HCT116 (cell line): ENCODE measurements around the gene GGT7. TPM values are rescaled to one million over a fixed set of nuclear protein-coding genes. Genes with fewer than 3 reads are reported as not detected.

Experiments used
- ATAC-seq: fragments of 200-7000 bp; cut with Tn5 transposase; 2 replicates; pipeline ENCODE4 v1.9.1; 2020; ENCODE audit warnings: mild to moderate bottlenecking, moderate library complexity
- BruUV-seq: library from RNA; stranded (reverse); fragments of 400-500 nt; replicated peaks from 2 replicates; lab custom pipeline; 2021; lab: Mats Ljungman, UMichigan
- CTCF ChIA-PET: fragments of 300-600 bp; sonication (Branson Sonifier 250); formaldehyde crosslinking; loops from one replicate; lab custom pipeline; 2021; ENCODE audit warnings: antibody characterized with exemption; lab: Charles Lee
- POLR2A ChIA-PET: fragments of 300-600, 350-600 bp; sonication (Branson Sonifier 250); formaldehyde crosslinking; loops from one replicate; lab custom pipeline; 2021; ENCODE audit warnings: antibody characterized with exemption; lab: Charles Lee
- RAD21 ChIA-PET, 2 experiments: fragments of 300-600 bp; sonication (Branson Sonifier 250); formaldehyde crosslinking; loops; one replicate each; lab custom pipeline; 2023; ENCODE audit warnings: low total read pairs in 2 of 2; ENCODE audit not compliant: uncharacterized antibody in 2 of 2, unreplicated experiment in 2 of 2, low non-redundant PET in 1 of 2; lab: Charles Lee
- DNase-seq: peaks from one replicate; pipeline ENCODE4 v3.0.0-alpha.2; 2010; ENCODE audit warnings: low read depth, low spot score
- H2AFZ ChIP-seq: fragments of 200-600 bp; shearing (Covaris generic), sonication (generic); 2 replicates; pipeline ENCODE4 v1.6.1; 2017; ENCODE audit warnings: low read depth, mixed run types, mixed read lengths, antibody characterized with exemption, low read length; ENCODE audit not compliant: poor library complexity, severe bottlenecking
- H3K27ac ChIP-seq: 2 replicates; pipeline ENCODE4 v1.5.1; 2012; ENCODE audit warnings: low read depth, low read length
- H3K27me3 ChIP-seq: fragments of 200-600 bp; sonication (generic); 2 replicates; pipeline ENCODE4 v1.6.1; 2016; ENCODE audit warnings: mixed run types, low read length, mixed read lengths; ENCODE audit not compliant: insufficient read depth
- H3K36me3 ChIP-seq, 2 experiments: fragments of 200-500 bp in 1 of 2; fragments of 200-600 bp in 1 of 2; sonication (Bioruptor generic) in 1 of 2; sonication (generic) in 1 of 2; 2 replicates each; pipeline versions ENCODE4 v1.5.1 to v1.6.1; 2014 to 2016; ENCODE audit warnings: low read length in 2 of 2, inconsistent platforms in 1 of 2, mixed read lengths in 1 of 2, mixed run types in 1 of 2; ENCODE audit not compliant: insufficient read depth in 2 of 2, control insufficient read depth in 1 of 2
- H3K4me1 ChIP-seq, 2 experiments: fragments of 200-600 bp in 1 of 2; sonication (generic) in 1 of 2; 2 replicates each; pipeline versions ENCODE4 v1.5.1 to v1.6.1; 2012 to 2017; ENCODE audit warnings: low read length in 2 of 2, inconsistent platforms in 1 of 2, mild to moderate bottlenecking in 1 of 2, mixed read lengths in 1 of 2, mixed run types in 1 of 2, moderate library complexity in 1 of 2; ENCODE audit not compliant: insufficient read depth in 2 of 2, control insufficient read depth in 1 of 2
- H3K4me2 ChIP-seq: fragments of 200-600 bp; sonication (generic); 2 replicates; pipeline ENCODE4 v1.6.1; 2017; ENCODE audit warnings: mixed run types, low read length, mixed read lengths
- H3K4me3 ChIP-seq, 2 experiments: fragments of 200-600 bp in 1 of 2; sonication (generic) in 1 of 2; replicated peaks in 1 of 2; 2 replicates each; pipeline ENCODE4 v1.5.1; 2011 to 2016; ENCODE audit warnings: low read length in 2 of 2, control low read depth in 1 of 2, low read depth in 1 of 2, mild to moderate bottlenecking in 1 of 2, mixed read lengths in 1 of 2, mixed run types in 1 of 2
- H3K79me2 ChIP-seq: fragments of 200-600 bp; sonication (generic); 2 replicates; pipeline ENCODE4 v1.6.1; 2017; ENCODE audit warnings: mild to moderate bottlenecking, mixed run types, low read length, moderate library complexity, mixed read lengths; ENCODE audit not compliant: insufficient read depth
- H3K9ac ChIP-seq: fragments of 200-600 bp; sonication (generic); 2 replicates; pipeline ENCODE4 v1.6.1; 2016; ENCODE audit warnings: low read length, mixed read lengths
- H3K9me2 ChIP-seq: fragments of 200-600 bp; sonication (generic), shearing (Covaris generic); 2 replicates; pipeline ENCODE4 v1.6.1; 2017; ENCODE audit warnings: mixed run types, mild to moderate bottlenecking, moderate library complexity; ENCODE audit not compliant: insufficient read depth
- H3K9me3 ChIP-seq, 2 experiments: fragments of 200-500 bp in 1 of 2; fragments of 200-600 bp in 1 of 2; sonication (Bioruptor generic) in 1 of 2; sonication (generic) in 1 of 2; 2 replicates each; pipeline ENCODE4 v1.6.1; 2014 to 2017; ENCODE audit warnings: low read length in 2 of 2, mixed read lengths in 2 of 2, inconsistent platforms in 1 of 2, low read depth in 1 of 2, mild to moderate bottlenecking in 1 of 2, mixed run types in 1 of 2, moderate library complexity in 1 of 2; ENCODE audit not compliant: control insufficient read depth in 1 of 2, insufficient read depth in 1 of 2
- H4K20me1 ChIP-seq: fragments of 200-600 bp; sonication (generic), shearing (Covaris generic); 2 replicates; pipeline ENCODE4 v1.6.1; 2017; ENCODE audit warnings: mixed run types, mild to moderate bottlenecking, moderate library complexity; ENCODE audit not compliant: insufficient read depth
- ATF3 ChIP-seq: IDR thresholded peaks from 2 replicates; pipeline ENCODE4 v1.6.1; 2012
- CEBPB ChIP-seq: IDR thresholded peaks from 2 replicates; pipeline ENCODE4 v1.6.1; 2012; ENCODE audit warnings: low read depth
- CTCF ChIP-seq, 3 experiments: fragments of 200-600 bp in 1 of 3; sonication (generic) in 1 of 3; IDR thresholded peaks in 2 of 3; conservative IDR thresholded peaks in 1 of 3; 2 replicates each; pipeline ENCODE4 v1.5.1; 2012 to 2017; ENCODE audit warnings: low read depth in 2 of 3, low read length in 2 of 3, antibody characterized with exemption in 1 of 3, borderline replicate concordance in 1 of 3, control low read depth in 1 of 3, mild to moderate bottlenecking in 1 of 3, mixed read lengths in 1 of 3, mixed run types in 1 of 3, moderate library complexity in 1 of 3; ENCODE audit not compliant: insufficient read depth in 1 of 3
- EGR1 ChIP-seq: IDR thresholded peaks from 2 replicates; pipeline ENCODE4 v1.6.1; 2012; ENCODE audit warnings: low read depth
- EZH2phosphoT487 ChIP-seq: fragments of 200-600 bp; IDR thresholded peaks from 2 replicates; pipeline ENCODE4 v1.6.1; 2018; ENCODE audit warnings: antibody characterized with exemption, borderline replicate concordance
- FOSL1 ChIP-seq: IDR thresholded peaks from 2 replicates; pipeline ENCODE4 v1.6.1; 2012; ENCODE audit warnings: low read depth
- POLR2A ChIP-seq: IDR thresholded peaks from 2 replicates; pipeline ENCODE4 v1.7.0; 2011; ENCODE audit warnings: borderline replicate concordance; ENCODE audit not compliant: insufficient read depth, insufficient read length; ENCODE audit errors: extremely low read depth
- RAD21 ChIP-seq: IDR thresholded peaks from 2 replicates; pipeline ENCODE4 v1.6.1; 2012; ENCODE audit warnings: low read depth, mild to moderate bottlenecking
- REST ChIP-seq: IDR thresholded peaks from 2 replicates; pipeline ENCODE4 v1.6.1; 2012; ENCODE audit warnings: low read depth
- SIN3A ChIP-seq: IDR thresholded peaks from 2 replicates; pipeline ENCODE4 v1.6.1; 2012; ENCODE audit warnings: low read depth
- SP1 ChIP-seq: IDR thresholded peaks from 2 replicates; pipeline ENCODE4 v1.6.1; 2012; ENCODE audit warnings: low read depth
- SRF ChIP-seq: IDR thresholded peaks from 2 replicates; pipeline ENCODE4 v1.6.1; 2012; ENCODE audit warnings: low read depth
- TCF7L2 ChIP-seq: IDR thresholded peaks from 2 replicates; pipeline ENCODE4 v1.7.0; 2011; ENCODE audit warnings: borderline replicate concordance, inconsistent platforms; ENCODE audit not compliant: insufficient read depth, insufficient read length; ENCODE audit errors: extremely low read depth
- YY1 ChIP-seq: IDR thresholded peaks from 2 replicates; pipeline ENCODE4 v1.6.1; 2011; ENCODE audit warnings: low read length, low read depth, moderate library complexity, mild to moderate bottlenecking; ENCODE audit not compliant: insufficient replicate concordance; ENCODE audit errors: extremely low read depth
- ZBTB33 ChIP-seq: IDR thresholded peaks from 2 replicates; pipeline ENCODE4 v1.6.1; 2011; ENCODE audit warnings: mild to moderate bottlenecking, low read length, moderate library complexity; ENCODE audit not compliant: insufficient replicate concordance; ENCODE audit errors: extremely low read depth
- ZFX ChIP-seq: fragments of 450-650 bp; IDR thresholded peaks from 2 replicates; pipeline ENCODE4 v1.6.1; 2017
- ZNF274 ChIP-seq: fragments of 200-500 bp; sonication (Bioruptor generic); IDR thresholded peaks from 2 replicates; pipeline ENCODE4 v1.6.1; 2014; ENCODE audit warnings: mild to moderate bottlenecking, low read depth, low read length, inconsistent platforms
- intact Hi-C: fragments of 100-400 bp; cut with micrococcal nuclease; formaldehyde crosslinking; loops from 2 replicates; pipeline ENCODE4 v1.10.0; 2022
- total RNA-seq: library from RNA; stranded (reverse); gene quantifications from one replicate; pipeline ENCODE4 v1.2.1, GENCODE V29; 2021; ENCODE audit not compliant: unreplicated experiment

GGT7 gene
- total RNA-seq, 1 experiment from 2014 or later = 9.4 TPM

GRCh38 chr20:34892671-34893070 lies 20.0 kb upstream of the GGT7 start:
- DNase-seq = no peak
- Histone ChIP-seq H3K9ac (no peak overlapping the region), H3K9me3 (no peaks in the 10 kb centered on the region), H3K4me1 (peaks cover 11 to 25% of the 10 kb centered on the region in 2 experiments), H3K9me2 (no peaks in the 10 kb centered on the region), H3K4me2 (no peak overlapping the region), H3K79me2 (no peaks in the 10 kb centered on the region), H3K27ac (no peak overlapping the region), H3K27me3 (no peaks in the 10 kb centered on the region), H3K4me3 (no peak overlapping the region), H4K20me1 (no peaks in the 10 kb centered on the region), H3K36me3 (no peaks in the 10 kb centered on the region), H2AFZ (no peak overlapping the region)
- TF ChIP-seq SRF = no peak
- no peak for TF ChIP-seq SP1
- TF ChIP-seq CTCF (IDR thresholded peaks at IDR 0.05 in 2 of 3, conservative IDR thresholded peaks at IDR 0.05 in 1 of 3; ENCODE audit: borderline replicate concordance in 1 of 3, insufficient read depth in 1 of 3, low read depth in 2 of 3, low read length in 2 of 3) = no peak
- TF ChIP-seq TCF7L2 = no peak
- no peak for TF ChIP-seq ZNF274
- TF ChIP-seq FOSL1 = no peak
- no peak for TF ChIP-seq ATF3
- TF ChIP-seq EGR1 = no peak
- no peak for TF ChIP-seq REST
- no peak for TF ChIP-seq SIN3A
- no peak for TF ChIP-seq YY1
- no peak for TF ChIP-seq RAD21
- no peak for TF ChIP-seq ZBTB33
- no peak for TF ChIP-seq EZH2phosphoT487
- no peak for TF ChIP-seq POLR2A
- no peak for TF ChIP-seq CEBPB
- no peak for TF ChIP-seq ZFX
- CTCF ChIA-PET = no interaction called here
- BruUV-seq = no TSS peak
- no peak for ATAC-seq
- RAD21 ChIA-PET = no interaction called here
- intact Hi-C loops = no loop called here
- POLR2A ChIA-PET = interaction anchor here (0.9 kb wide), 1 partner anchor 10 kb away, joined by 3 read pairs; no protein-coding TSS in a partner anchor
